A549 (cell line): ENCODE measurements around the gene HCN4. TPM values are rescaled to one million over a fixed set of nuclear protein-coding genes. Genes with fewer than 3 reads are reported as not detected.

Source experiments
- ATAC-seq, 2 experiments: fragments of 200-7000 bp in 1 of 2; fragments of >200 bp in 1 of 2; cut with Nextera tagmentation in 1 of 2; cut with Tn5 transposase in 1 of 2; 3 replicates each; pipeline versions ENCODE4 v1.8.0 to v1.9.1; 2018 to 2020; ENCODE audit warnings: mild to moderate bottlenecking in 1 of 2, moderate library complexity in 1 of 2
- CTCF ChIA-PET: fragments of 300-600 bp; sonication (Branson Sonifier 250); formaldehyde crosslinking; extraction: SDS; loops from one replicate; lab custom pipeline; 2021; ENCODE audit warnings: antibody characterized with exemption, inconsistent platforms; lab: Yijun Ruan, JAX
- POLR2A ChIA-PET: fragments of 350-600 bp; formaldehyde crosslinking; extraction: SDS; loops from one replicate; lab custom pipeline; 2021; ENCODE audit warnings: antibody characterized with exemption, inconsistent platforms; lab: Yijun Ruan, JAX
- DNase-seq, 2 experiments: peaks; one replicate each; pipeline versions ENCODE4 v3.0.0 to v3.0.0-alpha.2; 2011 to 2016; ENCODE audit warnings: low read depth in 1 of 2, low spot score in 1 of 2
- FAIRE-seq: peaks from 2 replicates; lab custom pipeline; 2011; peaks lifted over from hg19 to GRCh38; lab: Jason Lieb, UNC
- H3K27ac ChIP-seq, 2 experiments: fragments of >200 bp; sonication (Bioruptor Twin); formaldehyde crosslinking; 3 replicates each; pipeline ENCODE4 v1.5.1; 2016 to 2017
- H3K4me1 ChIP-seq: fragments of >200 bp; sonication (Bioruptor Twin); formaldehyde crosslinking; 3 replicates; pipeline ENCODE4 v1.6.1; 2016
- H3K4me2 ChIP-seq: fragments of >200 bp; sonication (Bioruptor Twin); formaldehyde crosslinking; 3 replicates; pipeline ENCODE4 v1.6.1; 2016
- H3K4me3 ChIP-seq: fragments of >200 bp; sonication (Bioruptor Twin); formaldehyde crosslinking; 3 replicates; pipeline ENCODE4 v1.5.1; 2016
- H3K9me3 ChIP-seq: fragments of >200 bp; sonication (Bioruptor Twin); formaldehyde crosslinking; 3 replicates; pipeline ENCODE4 v1.6.1; 2016
- BCL3 ChIP-seq: fragments of >200 bp; sonication (Bioruptor Twin); formaldehyde crosslinking; IDR thresholded peaks from 3 replicates; pipeline ENCODE4 v1.6.1; 2016
- CEBPB ChIP-seq, 2 experiments: fragments of >200 bp in 1 of 2; sonication (Bioruptor Twin) in 1 of 2; formaldehyde crosslinking in 1 of 2; IDR thresholded peaks; 2 replicates each; pipeline ENCODE4 v1.6.1; 2012 to 2016
- CHD2 ChIP-seq: fragments of 150-350 bp; IDR thresholded peaks from 2 replicates; pipeline ENCODE4 v1.6.1; 2014; ENCODE audit warnings: low read length; ENCODE audit not compliant: partially characterized antibody
- CHD4 ChIP-seq: fragments of 200-600 bp; sonication (generic); IDR thresholded peaks from 2 replicates; pipeline ENCODE4 v1.6.1; 2016; ENCODE audit warnings: antibody characterized with exemption, mild to moderate bottlenecking, borderline replicate concordance
- EP300 ChIP-seq, 2 experiments: fragments of >200 bp; sonication (Bioruptor Twin); formaldehyde crosslinking; IDR thresholded peaks; 2 replicates in 1 of 2; 3 replicates in 1 of 2; pipeline ENCODE4 v1.6.1; 2016 to 2017
- HEYL ChIP-seq: fragments of 250-450 bp; sonication (Bioruptor Pico); IDR thresholded peaks from 2 replicates; pipeline ENCODE4 v1.8.0; 2021; ENCODE audit warnings: mild to moderate bottlenecking, moderate library complexity
- HOXA7 ChIP-seq: fragments of 250-450 bp; sonication (Bioruptor Pico); IDR thresholded peaks from 2 replicates; pipeline ENCODE4 v1.5.0; 2020; ENCODE audit warnings: mild to moderate bottlenecking, moderate library complexity
- JUNB ChIP-seq: fragments of >200 bp; sonication (Bioruptor Twin); formaldehyde crosslinking; IDR thresholded peaks from 2 replicates; pipeline ENCODE4 v1.6.1; 2016
- MAZ ChIP-seq: fragments of 150-350 bp; IDR thresholded peaks from 2 replicates; pipeline ENCODE4 v1.6.1; 2014; ENCODE audit warnings: antibody characterized with exemption, low read depth, low read length, borderline replicate concordance
- MYC ChIP-seq: IDR thresholded peaks from 2 replicates; pipeline ENCODE4 v1.6.1; 2012; ENCODE audit warnings: mild to moderate bottlenecking, inconsistent platforms, low read length, improper control_type of control experiment, borderline replicate concordance
- NPAS2 ChIP-seq: fragments of 250-450 bp; sonication (Bioruptor Pico); IDR thresholded peaks from 2 replicates; pipeline ENCODE4 v1.8.0; 2022; ENCODE audit warnings: mild to moderate bottlenecking, moderate library complexity, borderline replicate concordance
- PHF8 ChIP-seq: fragments of 200-600 bp; sonication (generic); IDR thresholded peaks from 2 replicates; pipeline ENCODE4 v1.6.1; 2016; ENCODE audit warnings: low read depth, mild to moderate bottlenecking, antibody characterized with exemption, moderate library complexity, borderline replicate concordance
- RAD21 ChIP-seq, 2 experiments: fragments of >200 bp in 1 of 2; sonication (Bioruptor Twin) in 1 of 2; formaldehyde crosslinking in 1 of 2; IDR thresholded peaks in 1 of 2; conservative IDR thresholded peaks in 1 of 2; 2 replicates in 1 of 2; 3 replicates in 1 of 2; pipeline ENCODE4 v1.6.1; 2012 to 2018; ENCODE audit warnings: inconsistent platforms in 1 of 2
- RARB ChIP-seq: fragments of 250-450 bp; sonication (Bioruptor Pico); IDR thresholded peaks from 2 replicates; pipeline ENCODE4 v1.8.0; 2021; ENCODE audit warnings: mild to moderate bottlenecking, moderate library complexity
- RFX5 ChIP-seq: fragments of 450-650 bp; IDR thresholded peaks from 2 replicates; pipeline ENCODE4 v1.7.1; 2014; ENCODE audit warnings: antibody characterized with exemption, mild to moderate bottlenecking, moderate library complexity
- TFCP2L1 ChIP-seq: fragments of 250-450 bp; sonication (Bioruptor Pico); IDR thresholded peaks from 2 replicates; pipeline ENCODE4 v1.5.0; 2021; ENCODE audit warnings: mild to moderate bottlenecking
- TP53 ChIP-seq: fragments of 250-450 bp; sonication (Bioruptor Pico); IDR thresholded peaks from 2 replicates; pipeline ENCODE4 v1.5.0; 2021; ENCODE audit warnings: mild to moderate bottlenecking, moderate library complexity
- ZFP36 ChIP-seq: fragments of 450-650 bp; IDR thresholded peaks from 2 replicates; pipeline ENCODE4 v1.6.1; 2014; ENCODE audit warnings: borderline replicate concordance; ENCODE audit not compliant: partially characterized antibody
- ZNF302 ChIP-seq: fragments of 250-450 bp; sonication (Bioruptor Pico); IDR thresholded peaks from 2 replicates; pipeline ENCODE4 v1.9.0; 2021; ENCODE audit warnings: inconsistent platforms, mild to moderate bottlenecking, moderate library complexity
- ZSCAN20 ChIP-seq: fragments of 250-450 bp; sonication (Bioruptor Pico); IDR thresholded peaks from 2 replicates; pipeline ENCODE4 v1.8.0; 2022; ENCODE audit warnings: mild to moderate bottlenecking, moderate library complexity
- WGBS: methylation state at CpG from one replicate; pipeline ENCODE4 v1.1.6; 2017; ENCODE audit errors: missing lambda C conversion rate; 5-methylcytosine and 5-hydroxymethylcytosine counted together
- polyA plus RNA-seq, 4 experiments: library from polyadenylated mRNA; depleted of rRNA in 3 of 4; stranded (reverse); fragments of >200 nt; fragmentation: RNase III in 1 of 4; extraction: RNeasy Plus Mini Kit Qiagen cat#74134 plus additional on column Dnase treatment in 1 of 4; gene quantifications; 2 replicates in 3 of 4; 3 replicates in 1 of 4; pipeline ENCODE4 v1.2.3, GENCODE V29; 2011 to 2017
- TF ChIP-seq, protein P1 (sequence below): fragments of 250-450 bp; sonication (Bioruptor Pico); IDR thresholded peaks from 2 replicates; pipeline ENCODE4 v1.5.0; 2021; ENCODE audit warnings: mild to moderate bottlenecking, moderate library complexity, borderline replicate concordance
- TF ChIP-seq, protein P2 (sequence below): fragments of 250-450 bp; sonication (Bioruptor Pico); IDR thresholded peaks from 2 replicates; pipeline ENCODE4 v1.5.0; 2020; ENCODE audit warnings: low read depth, mild to moderate bottlenecking, moderate library complexity
- TF ChIP-seq, protein P3 (sequence below): fragments of 200-600 bp; sonication (generic); IDR thresholded peaks from 2 replicates; pipeline ENCODE4 v1.6.1; 2016; ENCODE audit warnings: antibody characterized with exemption, mild to moderate bottlenecking, moderate library complexity
- TF ChIP-seq, protein P4 (sequence below): IDR thresholded peaks from 2 replicates; pipeline ENCODE4 v1.6.1; 2012

HCN4 gene
- polyA plus RNA-seq, 2 of the 4 experiments (the other 2 are of a cell fraction): 0.03 to 0.09 TPM

DNA sequence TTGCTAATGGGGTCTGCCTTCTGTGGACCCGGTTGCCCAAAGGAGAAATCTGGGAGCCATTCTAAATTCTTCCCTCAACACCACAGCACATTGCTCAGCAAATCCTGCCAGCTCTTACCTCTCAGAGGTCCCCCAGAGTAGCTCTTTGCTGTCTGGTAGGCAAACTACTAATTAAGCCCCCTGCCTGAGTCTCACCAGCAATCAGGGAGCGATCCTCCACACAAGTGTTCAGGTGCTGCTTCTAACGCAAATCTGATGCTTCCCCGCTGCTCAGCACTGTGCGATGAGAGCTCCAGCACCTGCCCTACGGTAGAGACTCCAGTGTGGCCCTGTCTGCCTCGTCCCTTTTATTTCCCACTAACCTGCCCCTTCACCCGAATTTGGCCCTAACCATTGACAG is 60.5 kb downstream of the HCN4 start:
- 93% methylated on average over 8 of the region's 8 CpGs for WGBS
- Histone ChIP-seq H3K9me3 (no peaks in the 10 kb centered on the region), H3K4me1 (no peaks in the 10 kb centered on the region), H3K27ac (no peak overlapping the region), H3K4me3 (no peak overlapping the region), H3K4me2 (no peak overlapping the region)
- ChIA-PET CTCF (interaction anchor here (0.7 to 7.0 kb wide), 9 partner anchors 9 to 397 kb away, joined by 3 to 79 read pairs (median 21); partner anchors contain the start of gene NPTN), POLR2A (no interaction called here)
- DNase-seq (no peak), FAIRE-seq (no peak), ATAC-seq (no peak)
- TF ChIP-seq, protein P1, sequence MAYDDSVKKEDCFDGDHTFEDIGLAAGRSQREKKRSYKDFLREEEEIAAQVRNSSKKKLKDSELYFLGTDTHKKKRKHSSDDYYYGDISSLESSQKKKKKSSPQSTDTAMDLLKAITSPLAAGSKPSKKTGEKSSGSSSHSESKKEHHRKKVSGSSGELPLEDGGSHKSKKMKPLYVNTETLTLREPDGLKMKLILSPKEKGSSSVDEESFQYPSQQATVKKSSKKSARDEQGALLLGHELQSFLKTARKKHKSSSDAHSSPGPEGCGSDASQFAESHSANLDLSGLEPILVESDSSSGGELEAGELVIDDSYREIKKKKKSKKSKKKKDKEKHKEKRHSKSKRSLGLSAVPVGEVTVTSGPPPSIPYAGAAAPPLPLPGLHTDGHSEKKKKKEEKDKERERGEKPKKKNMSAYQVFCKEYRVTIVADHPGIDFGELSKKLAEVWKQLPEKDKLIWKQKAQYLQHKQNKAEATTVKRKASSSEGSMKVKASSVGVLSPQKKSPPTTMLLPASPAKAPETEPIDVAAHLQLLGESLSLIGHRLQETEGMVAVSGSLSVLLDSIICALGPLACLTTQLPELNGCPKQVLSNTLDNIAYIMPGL (CRISPR knock-in tag): no peak
- TF ChIP-seq CHD4 (no peak), EP300 (IDR thresholded peaks at IDR 0.05) (no peak), HOXA7 (CRISPR knock-in tag) (no peak), MYC (no peak), BCL3 (no peak), PHF8 (no peak), ZNF302 (CRISPR knock-in tag) (no peak), TP53 (no peak), CHD2 (no peak), MAZ (no peak)
- TF ChIP-seq, protein P2, sequence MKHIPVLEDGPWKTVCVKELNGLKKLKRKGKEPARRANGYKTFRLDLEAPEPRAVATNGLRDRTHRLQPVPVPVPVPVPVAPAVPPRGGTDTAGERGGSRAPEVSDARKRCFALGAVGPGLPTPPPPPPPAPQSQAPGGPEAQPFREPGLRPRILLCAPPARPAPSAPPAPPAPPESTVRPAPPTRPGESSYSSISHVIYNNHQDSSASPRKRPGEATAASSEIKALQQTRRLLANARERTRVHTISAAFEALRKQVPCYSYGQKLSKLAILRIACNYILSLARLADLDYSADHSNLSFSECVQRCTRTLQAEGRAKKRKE (CRISPR knock-in tag): no peak

- DNase-seq: peak; percentile 81 to 86
- peak; percentile 78 for FAIRE-seq
- H3K4me3 ChIP-seq: no peak overlapping the region
- no peak overlapping the region for H3K4me2 ChIP-seq
- 63% methylated on average over 11 of the region's 12 CpGs for WGBS
- ChIA-PET POLR2A (no interaction called here), CTCF (interaction anchor here (0.6 to 7.0 kb wide), 53 partner anchors 8 to 695 kb away, joined by 3 to 79 read pairs (median 4); partner anchors contain the start of gene NPTN)
- H3K9me3 ChIP-seq: no peaks in the 10 kb centered on the region
- ATAC-seq: peak; percentile 91 to 95
- no peak overlapping the region for H3K27ac ChIP-seq
- H3K4me1 ChIP-seq: no peaks in the 10 kb centered on the region
- TF ChIP-seq HEYL (CRISPR knock-in tag) (no peak), HOXA7 (CRISPR knock-in tag) (no peak), CEBPB (IDR thresholded peaks at IDR 0.05) (no peak), RAD21 (conservative IDR thresholded peaks at IDR 0.05 in 1 of 2, IDR thresholded peaks at IDR 0.05 in 1 of 2) (peak; percentile 89 to 95), NPAS2 (CRISPR knock-in tag) (no peak), RARB (no peak), ZSCAN20 (CRISPR knock-in tag) (no peak), PHF8 (no peak), RFX5 (no peak), TP53 (no peak), JUNB (no peak), TFCP2L1 (no peak), ZFP36 (no peak)
- TF ChIP-seq, protein P3, sequence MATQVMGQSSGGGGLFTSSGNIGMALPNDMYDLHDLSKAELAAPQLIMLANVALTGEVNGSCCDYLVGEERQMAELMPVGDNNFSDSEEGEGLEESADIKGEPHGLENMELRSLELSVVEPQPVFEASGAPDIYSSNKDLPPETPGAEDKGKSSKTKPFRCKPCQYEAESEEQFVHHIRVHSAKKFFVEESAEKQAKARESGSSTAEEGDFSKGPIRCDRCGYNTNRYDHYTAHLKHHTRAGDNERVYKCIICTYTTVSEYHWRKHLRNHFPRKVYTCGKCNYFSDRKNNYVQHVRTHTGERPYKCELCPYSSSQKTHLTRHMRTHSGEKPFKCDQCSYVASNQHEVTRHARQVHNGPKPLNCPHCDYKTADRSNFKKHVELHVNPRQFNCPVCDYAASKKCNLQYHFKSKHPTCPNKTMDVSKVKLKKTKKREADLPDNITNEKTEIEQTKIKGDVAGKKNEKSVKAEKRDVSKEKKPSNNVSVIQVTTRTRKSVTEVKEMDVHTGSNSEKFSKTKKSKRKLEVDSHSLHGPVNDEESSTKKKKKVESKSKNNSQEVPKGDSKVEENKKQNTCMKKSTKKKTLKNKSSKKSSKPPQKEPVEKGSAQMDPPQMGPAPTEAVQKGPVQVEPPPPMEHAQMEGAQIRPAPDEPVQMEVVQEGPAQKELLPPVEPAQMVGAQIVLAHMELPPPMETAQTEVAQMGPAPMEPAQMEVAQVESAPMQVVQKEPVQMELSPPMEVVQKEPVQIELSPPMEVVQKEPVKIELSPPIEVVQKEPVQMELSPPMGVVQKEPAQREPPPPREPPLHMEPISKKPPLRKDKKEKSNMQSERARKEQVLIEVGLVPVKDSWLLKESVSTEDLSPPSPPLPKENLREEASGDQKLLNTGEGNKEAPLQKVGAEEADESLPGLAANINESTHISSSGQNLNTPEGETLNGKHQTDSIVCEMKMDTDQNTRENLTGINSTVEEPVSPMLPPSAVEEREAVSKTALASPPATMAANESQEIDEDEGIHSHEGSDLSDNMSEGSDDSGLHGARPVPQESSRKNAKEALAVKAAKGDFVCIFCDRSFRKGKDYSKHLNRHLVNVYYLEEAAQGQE: no peak
- TF ChIP-seq, protein P4, sequence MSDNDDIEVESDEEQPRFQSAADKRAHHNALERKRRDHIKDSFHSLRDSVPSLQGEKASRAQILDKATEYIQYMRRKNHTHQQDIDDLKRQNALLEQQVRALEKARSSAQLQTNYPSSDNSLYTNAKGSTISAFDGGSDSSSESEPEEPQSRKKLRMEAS: no peak
- TF ChIP-seq, protein P1 (CRISPR knock-in tag): no peak
Observed at GRCh38 chr15:73305331-73306211, 63.2 kb downstream of the HCN4 start.
